Measurements from ENCODE around the gene ETNK2. TPM values are rescaled to one million over a fixed set of nuclear protein-coding genes. Genes with fewer than 3 reads are reported as not detected.

Gene ETNK2
- total RNA-seq, 1 donor from 2014 or later, result 5.3 TPM

DNA sequence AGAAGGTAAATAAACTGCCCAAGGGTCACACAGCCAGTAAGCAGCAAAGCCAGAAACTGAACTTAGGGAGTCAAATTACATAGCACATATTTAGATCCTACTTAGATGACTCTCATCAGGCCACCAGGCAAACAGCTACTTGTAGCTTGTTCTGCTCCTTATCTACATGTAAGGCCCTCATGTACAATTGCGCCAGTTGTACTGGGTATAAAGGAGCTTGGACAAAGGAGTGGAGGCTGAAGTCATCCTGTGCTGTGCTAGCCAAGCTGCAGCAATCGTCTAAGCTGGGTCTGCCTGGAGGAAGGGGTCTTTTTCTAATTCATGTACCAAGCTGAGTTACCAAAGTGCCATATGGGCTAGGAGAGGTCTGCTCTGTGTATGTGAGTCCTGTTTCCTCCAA is 12.8 kb downstream of the ETNK2 start:
- Histone ChIP-seq H3K4me1 (no peaks in the 10 kb centered on the region), H3K9me3 (ENCODE audit: low read depth) (no peaks in the 10 kb centered on the region), H3K79me2 (ENCODE audit: low read depth) (no peaks in the 10 kb centered on the region), H2AFZ (replicated peaks) (no peak overlapping the region), H3K27ac (no peak overlapping the region), H3K9ac (no peak overlapping the region), H3K4me2 (no peak overlapping the region), H3F3A (ENCODE audit: low read depth) (no peaks in the 10 kb centered on the region), H3K4me3 (no peak overlapping the region), H3K36me3 (no peaks in the 10 kb centered on the region), H3K27me3 (no peaks in the 10 kb centered on the region), H4K20me1 (ENCODE audit: low read depth) (no peaks in the 10 kb centered on the region)
- TF ChIP-seq EZH2 (IDR thresholded peaks at IDR 0.05) (no peak), EZH2phosphoT487 (IDR thresholded peaks at IDR 0.05) (no peak)
- TF ChIP-seq, protein P1, sequence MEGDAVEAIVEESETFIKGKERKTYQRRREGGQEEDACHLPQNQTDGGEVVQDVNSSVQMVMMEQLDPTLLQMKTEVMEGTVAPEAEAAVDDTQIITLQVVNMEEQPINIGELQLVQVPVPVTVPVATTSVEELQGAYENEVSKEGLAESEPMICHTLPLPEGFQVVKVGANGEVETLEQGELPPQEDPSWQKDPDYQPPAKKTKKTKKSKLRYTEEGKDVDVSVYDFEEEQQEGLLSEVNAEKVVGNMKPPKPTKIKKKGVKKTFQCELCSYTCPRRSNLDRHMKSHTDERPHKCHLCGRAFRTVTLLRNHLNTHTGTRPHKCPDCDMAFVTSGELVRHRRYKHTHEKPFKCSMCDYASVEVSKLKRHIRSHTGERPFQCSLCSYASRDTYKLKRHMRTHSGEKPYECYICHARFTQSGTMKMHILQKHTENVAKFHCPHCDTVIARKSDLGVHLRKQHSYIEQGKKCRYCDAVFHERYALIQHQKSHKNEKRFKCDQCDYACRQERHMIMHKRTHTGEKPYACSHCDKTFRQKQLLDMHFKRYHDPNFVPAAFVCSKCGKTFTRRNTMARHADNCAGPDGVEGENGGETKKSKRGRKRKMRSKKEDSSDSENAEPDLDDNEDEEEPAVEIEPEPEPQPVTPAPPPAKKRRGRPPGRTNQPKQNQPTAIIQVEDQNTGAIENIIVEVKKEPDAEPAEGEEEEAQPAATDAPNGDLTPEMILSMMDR (IDR thresholded peaks at IDR 0.05), result no peak
- H3K27ac Mint-ChIP-seq, result no peak overlapping the region
- no peak overlapping the region for H3K4me3 Mint-ChIP-seq
- H3K27me3 Mint-ChIP-seq (ENCODE audit: insufficient read depth, low read depth), result peaks cover 2% of the 10 kb centered on the region
- H3K9me3 Mint-ChIP-seq, result no peaks in the 10 kb centered on the region
- no peak for DNase-seq (ENCODE audit: low spot score)
- H3K36me3 Mint-ChIP-seq, result peaks cover 6% of the 10 kb centered on the region
- no peaks in the 10 kb centered on the region for H3K4me1 Mint-ChIP-seq

DNA sequence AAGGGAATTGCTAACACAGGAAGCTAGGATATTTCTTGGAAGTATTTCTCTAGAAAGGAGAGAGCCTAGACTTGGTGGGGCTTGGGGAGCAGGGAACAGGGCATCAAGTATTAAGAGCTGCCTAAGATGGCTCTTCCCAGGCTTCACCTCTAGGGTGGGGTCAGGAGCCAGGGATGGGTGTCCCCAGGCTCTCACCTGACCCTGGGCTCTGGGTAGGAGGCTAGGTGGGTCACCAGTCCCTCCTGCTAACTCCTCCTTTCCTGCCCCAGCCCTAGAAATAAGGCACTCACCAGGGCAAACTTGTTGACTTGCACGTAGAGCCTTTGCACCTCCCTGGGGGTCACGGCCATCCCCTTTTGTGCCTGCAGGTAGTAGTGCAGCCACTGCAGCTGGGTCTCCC is 15.0 kb downstream of the ETNK2 start:
- H3K27me3 Mint-ChIP-seq (ENCODE audit: insufficient read depth, low read depth), result peaks cover 2% of the 10 kb centered on the region
- Histone ChIP-seq H3K9me3 (ENCODE audit: low read depth) (no peaks in the 10 kb centered on the region), H3K27me3 (no peaks in the 10 kb centered on the region), H3K79me2 (ENCODE audit: low read depth) (no peaks in the 10 kb centered on the region), H3K4me3 (no peak overlapping the region), H3K4me1 (no peaks in the 10 kb centered on the region), H4K20me1 (ENCODE audit: low read depth) (no peaks in the 10 kb centered on the region), H3F3A (ENCODE audit: low read depth) (no peaks in the 10 kb centered on the region), H3K27ac (no peak overlapping the region), H3K36me3 (no peaks in the 10 kb centered on the region), H3K4me2 (no peak overlapping the region), H2AFZ (replicated peaks) (no peak overlapping the region), H3K9ac (no peak overlapping the region)
- no peak for DNase-seq (ENCODE audit: low spot score)
- H3K27ac Mint-ChIP-seq, result no peak overlapping the region
- no peaks in the 10 kb centered on the region for H3K9me3 Mint-ChIP-seq
- TF ChIP-seq, protein P1 (IDR thresholded peaks at IDR 0.05), result no peak
- TF ChIP-seq EZH2 (IDR thresholded peaks at IDR 0.05), result no peak
- TF ChIP-seq EZH2phosphoT487 (IDR thresholded peaks at IDR 0.05), result no peak
- H3K4me1 Mint-ChIP-seq, result no peaks in the 10 kb centered on the region
- no peak overlapping the region for H3K4me3 Mint-ChIP-seq
- H3K36me3 Mint-ChIP-seq, result peaks cover 7% of the 10 kb centered on the region

DNA sequence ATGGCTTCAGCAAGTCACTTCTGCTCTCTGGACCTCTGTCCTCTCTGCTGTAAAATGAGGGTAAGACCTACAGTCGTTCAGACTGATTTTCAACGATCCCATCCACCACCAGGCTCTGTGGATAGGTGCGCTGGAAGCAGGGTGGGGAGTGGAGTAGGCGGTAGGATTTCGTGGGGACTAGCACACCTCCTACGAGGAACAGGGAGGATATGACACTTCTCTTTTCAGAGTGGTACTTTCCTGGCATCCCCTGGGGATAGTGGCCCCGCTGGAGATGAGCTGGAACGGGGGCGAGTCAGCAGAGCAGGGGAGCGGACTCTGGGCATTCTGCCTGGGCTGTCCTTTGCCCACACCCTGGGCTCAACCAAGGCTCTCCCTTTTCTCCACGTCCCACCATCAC is 17.7 kb downstream of the ETNK2 start:
- no peak overlapping the region for H3K9ac ChIP-seq
- TF ChIP-seq EZH2phosphoT487 (IDR thresholded peaks at IDR 0.05) (no peak), EZH2 (IDR thresholded peaks at IDR 0.05) (no peak)
- TF ChIP-seq, protein P1 (IDR thresholded peaks at IDR 0.05), result no peak
- no peak overlapping the region for H3K27ac Mint-ChIP-seq
- no peaks in the 10 kb centered on the region for H3F3A ChIP-seq (ENCODE audit: low read depth)
- no peaks in the 10 kb centered on the region for H3K36me3 ChIP-seq
- H4K20me1 ChIP-seq (ENCODE audit: low read depth), result no peaks in the 10 kb centered on the region
- H3K4me3 ChIP-seq, result no peak overlapping the region
- peaks cover 6% of the 10 kb centered on the region for H3K27me3 Mint-ChIP-seq (ENCODE audit: insufficient read depth, low read depth)
- H3K4me2 ChIP-seq, result no peak overlapping the region
- no peak for DNase-seq (ENCODE audit: low spot score)
- H2AFZ ChIP-seq (replicated peaks), result no peak overlapping the region
- H3K27ac ChIP-seq, result no peak overlapping the region
- no peaks in the 10 kb centered on the region for H3K9me3 Mint-ChIP-seq
- H3K4me3 Mint-ChIP-seq, result no peak overlapping the region
- peaks cover 10% of the 10 kb centered on the region for H3K4me1 Mint-ChIP-seq
- H3K27me3 ChIP-seq, result no peaks in the 10 kb centered on the region
- H3K36me3 Mint-ChIP-seq, result peaks cover 5% of the 10 kb centered on the region
- no peaks in the 10 kb centered on the region for H3K9me3 ChIP-seq (ENCODE audit: low read depth)
- no peaks in the 10 kb centered on the region for H3K79me2 ChIP-seq (ENCODE audit: low read depth)
- H3K4me1 ChIP-seq, result peaks cover 6% of the 10 kb centered on the region

Measured in neural progenitor cell (in vitro differentiated cells).